Testis (tissue), 3 donors: Measurements from ENCODE around the gene KCNJ16. TPM values are rescaled to one million over a fixed set of nuclear protein-coding genes. Genes with fewer than 3 reads are reported as not detected.

Source experiments
- DNase-seq: peaks from one replicate; pipeline ENCODE4 v3.0.0-alpha.2; 2019
- H3K27ac ChIP-seq, 2 donors: fragments of 200-600 bp; sonication (generic); one replicate each; pipeline ENCODE4 v1.5.1; 2019
- H3K27me3 ChIP-seq: fragments of 200-600 bp; sonication (generic); one replicate; pipeline ENCODE4 v1.5.1; 2019
- H3K36me3 ChIP-seq: fragments of 200-600 bp; sonication (generic); one replicate; pipeline ENCODE4 v1.5.1; 2017; ENCODE audit warnings: low read depth; ENCODE audit errors: missing control alignments
- H3K4me1 ChIP-seq: fragments of 200-600 bp; sonication (generic); one replicate; pipeline ENCODE4 v1.5.1; 2019
- H3K4me3 ChIP-seq, 2 donors: fragments of 200-600 bp; sonication (generic); one replicate each; pipeline ENCODE4 v1.5.1; 2017 to 2019
- H3K9me3 ChIP-seq: fragments of 200-600 bp; sonication (generic); one replicate; pipeline ENCODE4 v1.5.1; 2017
- CTCF ChIP-seq, 3 experiments: fragments of 450-650 bp in 2 of 3; fragments of 200-600 bp in 1 of 3; sonication (generic) in 1 of 3; IDR thresholded peaks; one replicate each; pipeline ENCODE4 v1.5.1; 2016 to 2019; ENCODE audit warnings: antibody characterized with exemption in 3 of 3, mild to moderate bottlenecking in 2 of 3, moderate library complexity in 1 of 3
- POLR2A ChIP-seq: fragments of 450-650 bp; IDR thresholded peaks from one replicate; pipeline ENCODE4 v1.6.1; 2017; ENCODE audit warnings: antibody characterized with exemption, mild to moderate bottlenecking, moderate library complexity
- WGBS, 2 donors: methylation state at CpG; one replicate each; pipeline ENCODE4 v1.1.5; 2018; 5-methylcytosine and 5-hydroxymethylcytosine counted together
- intact Hi-C: fragments of 100-400 bp; cut with DNase I; formaldehyde crosslinking; loops from one replicate; pipeline ENCODE4 v1.15.1; 2023; ENCODE audit warnings: low total_unique reads
- polyA plus RNA-seq: library from polyadenylated mRNA; stranded (reverse); fragments of 350-450 nt; fragmentation: Illumina TruSeq; extraction: RNeasy Lipid Tissue Mini Kit (QIAGEN cat#74804); gene quantifications from one replicate; pipeline ENCODE4 v1.2.3, GENCODE V29; 2014; ENCODE audit warnings: low read depth, low replicate concordance; ENCODE audit not compliant: insufficient read depth
- total RNA-seq, 2 donors: library from RNA; depleted of rRNA; stranded (reverse); fragments of >200 nt; gene quantifications; one replicate each; pipeline ENCODE4 v1.2.3, GENCODE V29; 2016

KCNJ16 gene
- total and polyA plus RNA-seq, 3 donors from 2014 or later = 2.0 to 3.7 (median 2.2) TPM

GRCh38 chr17:70105641-70106040 lies 30.6 kb downstream of the KCNJ16 start:
- Histone ChIP-seq H3K4me1 (peaks cover 8% of the 10 kb centered on the region), H3K4me3 (no peak overlapping the region), H3K36me3 (no peaks in the 10 kb centered on the region), H3K27me3 (no peaks in the 10 kb centered on the region), H3K9me3 (no peaks in the 10 kb centered on the region), H3K27ac (no peak overlapping the region)
- no peak for TF ChIP-seq CTCF (IDR thresholded peaks at IDR 0.05)
- DNase-seq = no peak
- intact Hi-C loops = no loop called here
- 86 to 95% methylated on average over 3 of the region's 3 CpGs for WGBS, 2 donors

DNA sequence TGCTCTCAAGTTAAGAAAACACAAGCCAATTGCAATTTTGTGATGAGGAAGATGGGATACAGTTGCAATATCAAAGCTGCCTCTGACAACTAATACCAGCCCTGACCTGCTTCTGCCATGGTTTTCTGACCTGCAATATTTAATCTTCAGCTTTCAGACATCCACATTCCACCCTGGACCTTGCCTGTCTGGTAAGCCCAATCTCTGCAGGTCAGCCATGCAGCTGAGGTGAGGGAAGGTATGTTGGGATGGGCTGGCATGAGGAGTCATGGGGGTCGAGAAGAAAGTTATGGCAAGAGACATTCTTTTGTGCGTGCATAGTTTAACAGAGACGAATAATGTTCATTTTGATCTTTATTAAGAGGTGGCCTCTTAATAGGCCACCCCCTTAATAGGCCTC lies 31.5 kb downstream of the KCNJ16 start:
- H3K27me3 ChIP-seq = no peaks in the 10 kb centered on the region
- H3K27ac ChIP-seq = no peak overlapping the region
- no peak for TF ChIP-seq POLR2A
- TF ChIP-seq CTCF (IDR thresholded peaks at IDR 0.05) = no peak
- WGBS, 2 donors = 72 to 87% methylated on average over 3 of the region's 3 CpGs
- no peaks in the 10 kb centered on the region for H3K36me3 ChIP-seq
- peaks cover 8% of the 10 kb centered on the region for H3K4me1 ChIP-seq
- no peak overlapping the region for H3K4me3 ChIP-seq
- H3K9me3 ChIP-seq = no peaks in the 10 kb centered on the region
- no peak for DNase-seq
- intact Hi-C loops = no loop called here

GRCh38 chr17:70107441-70107840 lies 32.4 kb downstream of the KCNJ16 start:
- no peak for DNase-seq
- intact Hi-C loops = no loop called here
- Histone ChIP-seq H3K4me3 (no peak overlapping the region), H3K27me3 (no peaks in the 10 kb centered on the region), H3K36me3 (no peaks in the 10 kb centered on the region), H3K27ac (no peak overlapping the region), H3K9me3 (no peaks in the 10 kb centered on the region), H3K4me1 (peaks cover 8% of the 10 kb centered on the region)
- TF ChIP-seq CTCF (IDR thresholded peaks at IDR 0.05) (no peak), POLR2A (no peak)

DNA sequence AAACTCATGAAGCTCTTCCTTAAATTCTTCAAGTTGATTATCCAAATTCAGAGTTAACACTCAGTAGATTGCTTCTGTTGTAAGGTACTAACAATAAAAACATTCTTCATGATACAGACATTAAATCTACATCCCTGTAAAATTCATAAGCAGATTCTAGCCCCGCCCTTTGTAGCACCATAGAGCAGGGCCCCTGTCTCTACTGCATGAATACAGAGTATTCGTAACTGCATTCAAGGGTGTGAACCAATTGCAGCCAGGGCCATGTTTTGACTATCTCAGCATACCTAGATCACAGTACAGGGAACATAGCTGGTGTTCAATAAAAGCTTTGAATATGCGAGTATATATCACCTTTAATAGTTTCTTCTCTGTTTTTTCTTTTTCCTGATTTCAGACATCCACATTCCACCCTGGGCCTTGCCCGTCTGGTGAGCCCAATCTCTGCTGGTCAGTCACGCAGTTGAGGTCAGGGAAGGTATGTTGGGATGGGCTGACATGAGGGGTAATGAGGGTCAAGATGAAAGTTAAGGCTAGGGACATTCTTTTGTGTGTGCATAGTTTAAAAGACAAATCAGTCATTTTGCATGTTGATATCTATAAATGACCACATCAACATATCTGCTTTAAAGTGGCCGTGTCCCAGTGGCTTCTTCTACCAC lies 33.0 kb downstream of the KCNJ16 start:
- H3K27ac ChIP-seq = no peak overlapping the region
- DNase-seq = no peak
- TF ChIP-seq CTCF (IDR thresholded peaks at IDR 0.05) (no peak), POLR2A (no peak)
- H3K9me3 ChIP-seq = no peaks in the 10 kb centered on the region
- H3K4me3 ChIP-seq = no peak overlapping the region
- no peaks in the 10 kb centered on the region for H3K36me3 ChIP-seq
- no peaks in the 10 kb centered on the region for H3K27me3 ChIP-seq
- intact Hi-C loops = no loop called here
- WGBS, 2 donors = 92% methylated on average over 6 of the region's 6 CpGs
- peaks cover 8% of the 10 kb centered on the region for H3K4me1 ChIP-seq

DNA sequence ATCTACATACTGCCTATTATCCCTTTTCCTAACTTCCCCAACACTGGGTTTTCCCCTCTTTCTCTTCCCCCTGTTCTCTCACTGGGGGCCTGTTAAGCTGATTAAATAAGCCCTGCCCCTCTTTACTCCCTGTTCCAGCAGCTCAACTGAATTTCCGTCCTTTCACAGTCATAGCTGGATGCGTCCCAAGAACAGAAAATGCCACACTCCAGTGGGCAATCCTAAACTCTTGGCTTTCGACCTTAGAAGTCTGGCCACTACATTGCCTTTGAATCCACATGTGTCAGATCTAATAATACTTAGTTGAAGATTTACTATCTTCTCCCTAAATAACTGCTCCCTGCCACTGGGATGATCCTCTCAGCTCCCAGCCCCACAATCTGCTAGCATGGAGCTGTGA lies 34.5 kb downstream of the KCNJ16 start:
- Histone ChIP-seq H3K4me3 (no peak overlapping the region), H3K4me1 (peaks cover 8% of the 10 kb centered on the region), H3K36me3 (no peaks in the 10 kb centered on the region), H3K27me3 (no peaks in the 10 kb centered on the region), H3K9me3 (no peaks in the 10 kb centered on the region), H3K27ac (no peak overlapping the region)
- 60 to 71% methylated on average over 3 of the region's 3 CpGs for WGBS, 2 donors
- intact Hi-C loops = no loop called here
- TF ChIP-seq POLR2A (no peak), CTCF (IDR thresholded peaks at IDR 0.05) (no peak)
- no peak for DNase-seq
